SK-N-SH treated with all-trans-retinoic acid at 6 μM for 48 hours (cell line): ENCODE data around the gene DMD.

Experiments used
- ATAC-seq: fragments of 200-7000 bp; cut with Tn5 transposase; 3 replicates; pipeline ENCODE4 v1.9.1; 2020; ENCODE audit warnings: mild to moderate bottlenecking, moderate library complexity
- BACH2 ChIP-seq: fragments of 250-450 bp; sonication (Bioruptor Pico); IDR thresholded peaks from 2 replicates; pipeline ENCODE4 v1.9.0; 2021; ENCODE audit warnings: mild to moderate bottlenecking, borderline replicate concordance
- CREB5 ChIP-seq: fragments of 250-450 bp; sonication (Bioruptor Pico); IDR thresholded peaks from 2 replicates; pipeline ENCODE4 v1.5.1; 2020; ENCODE audit warnings: low read depth, mild to moderate bottlenecking, moderate library complexity
- CSDC2 ChIP-seq: fragments of 250-450 bp; sonication (Bioruptor Pico); IDR thresholded peaks from 2 replicates; pipeline ENCODE4 v1.5.0; 2020; ENCODE audit warnings: mild to moderate bottlenecking, moderate library complexity
- ESRRG ChIP-seq: fragments of 250-450 bp; sonication (Bioruptor Pico); IDR thresholded peaks from 2 replicates; pipeline ENCODE4 v1.6.1; 2021; ENCODE audit warnings: mild to moderate bottlenecking
- GLIS3 ChIP-seq: fragments of 250-450 bp; sonication (Bioruptor Pico); IDR thresholded peaks from 2 replicates; pipeline ENCODE4 v1.5.0; 2020; ENCODE audit warnings: mild to moderate bottlenecking, moderate library complexity
- ISL1 ChIP-seq: fragments of 250-450 bp; sonication (Bioruptor Pico); IDR thresholded peaks from 2 replicates; pipeline ENCODE4 v2.1.2; 2022; ENCODE audit warnings: mild to moderate bottlenecking, moderate library complexity
- OSR1 ChIP-seq: fragments of 250-450 bp; sonication (Bioruptor Pico); IDR thresholded peaks from 2 replicates; pipeline ENCODE4 v1.8.0; 2022; ENCODE audit warnings: moderate library complexity, mild to moderate bottlenecking, inconsistent platforms
- PPARA ChIP-seq: fragments of 250-450 bp; sonication (Bioruptor Pico); IDR thresholded peaks from 2 replicates; pipeline ENCODE4 v1.5.0; 2020; ENCODE audit warnings: mild to moderate bottlenecking, borderline replicate concordance
- RARB ChIP-seq: fragments of 250-450 bp; sonication (Bioruptor Pico); IDR thresholded peaks from 2 replicates; pipeline ENCODE4 v1.8.0; 2021; ENCODE audit warnings: mild to moderate bottlenecking, moderate library complexity
- SNAI2 ChIP-seq: fragments of 250-450 bp; sonication (Bioruptor Pico); IDR thresholded peaks from 2 replicates; pipeline ENCODE4 v1.5.0; 2020; ENCODE audit warnings: mild to moderate bottlenecking, moderate library complexity
- TCF4 ChIP-seq: fragments of 250-450 bp; sonication (Bioruptor Pico); IDR thresholded peaks from 2 replicates; pipeline ENCODE4 v1.8.0; 2021; ENCODE audit warnings: mild to moderate bottlenecking, moderate library complexity, borderline replicate concordance
- ZC3H10 ChIP-seq: fragments of 250-450 bp; sonication (Bioruptor Pico); IDR thresholded peaks from 2 replicates; pipeline ENCODE4 v1.5.1; 2021; ENCODE audit warnings: mild to moderate bottlenecking, moderate library complexity
- ZFP30 ChIP-seq: fragments of 450-650 bp; formaldehyde crosslinking; IDR thresholded peaks from 2 replicates; pipeline ENCODE4 v1.5.0; 2022; ENCODE audit warnings: mild to moderate bottlenecking, moderate library complexity
- ZNF565 ChIP-seq: fragments of 450-650 bp; formaldehyde crosslinking; conservative IDR thresholded peaks from 2 replicates; pipeline ENCODE4 v1.5.0; 2020; ENCODE audit warnings: low read depth, mild to moderate bottlenecking, moderate library complexity
- ZNF70 ChIP-seq: fragments of 450-650 bp; formaldehyde crosslinking; IDR thresholded peaks from 2 replicates; pipeline ENCODE4 v1.5.0; 2020; ENCODE audit warnings: mild to moderate bottlenecking, moderate library complexity
- ZNF8 ChIP-seq: fragments of 450-650 bp; formaldehyde crosslinking; IDR thresholded peaks from 2 replicates; pipeline ENCODE4 v1.5.0; 2020; ENCODE audit warnings: mild to moderate bottlenecking, moderate library complexity
- TF ChIP-seq, protein P1 (sequence below): fragments of 250-450 bp; sonication (Bioruptor Pico); IDR thresholded peaks from 2 replicates; pipeline ENCODE4 v1.8.0; 2020; ENCODE audit warnings: mild to moderate bottlenecking, moderate library complexity, borderline replicate concordance
- TF ChIP-seq, protein P2 (sequence below): fragments of 250-450 bp; sonication (Bioruptor Pico); IDR thresholded peaks from 2 replicates; pipeline ENCODE4 v1.8.0; 2021; ENCODE audit warnings: low read depth, mild to moderate bottlenecking, moderate library complexity, borderline replicate concordance
- TF ChIP-seq, protein P3 (sequence below): fragments of 250-450 bp; sonication (Bioruptor Pico); IDR thresholded peaks from 2 replicates; pipeline ENCODE4 v1.5.1; 2021; ENCODE audit warnings: mild to moderate bottlenecking, moderate library complexity
- TF ChIP-seq, protein P4 (sequence below): fragments of 250-450 bp; sonication (Bioruptor Pico); IDR thresholded peaks from 2 replicates; pipeline ENCODE4 v1.5.0; 2020; ENCODE audit warnings: mild to moderate bottlenecking, moderate library complexity

Gene DMD

DNA sequence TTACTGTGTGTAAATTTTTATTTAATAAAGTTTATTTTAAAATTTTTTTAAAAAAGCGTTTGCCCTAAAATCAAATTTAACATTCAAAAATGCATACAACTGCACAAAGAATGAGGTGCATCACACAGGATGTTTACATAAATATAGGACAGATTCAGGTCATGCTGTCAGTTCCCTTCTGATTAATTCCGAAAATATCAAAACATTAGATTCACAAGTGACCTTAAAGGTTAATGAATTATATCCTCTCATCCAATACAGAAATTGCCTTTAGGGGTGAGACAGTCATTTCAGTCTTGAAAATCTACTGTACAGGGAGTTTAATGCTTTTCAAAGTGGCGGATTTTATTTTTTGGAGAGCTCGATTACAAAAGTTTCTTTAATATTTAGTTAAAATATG is 1930.8 kb downstream of the DMD start (continued):
- TF ChIP-seq, protein P1, sequence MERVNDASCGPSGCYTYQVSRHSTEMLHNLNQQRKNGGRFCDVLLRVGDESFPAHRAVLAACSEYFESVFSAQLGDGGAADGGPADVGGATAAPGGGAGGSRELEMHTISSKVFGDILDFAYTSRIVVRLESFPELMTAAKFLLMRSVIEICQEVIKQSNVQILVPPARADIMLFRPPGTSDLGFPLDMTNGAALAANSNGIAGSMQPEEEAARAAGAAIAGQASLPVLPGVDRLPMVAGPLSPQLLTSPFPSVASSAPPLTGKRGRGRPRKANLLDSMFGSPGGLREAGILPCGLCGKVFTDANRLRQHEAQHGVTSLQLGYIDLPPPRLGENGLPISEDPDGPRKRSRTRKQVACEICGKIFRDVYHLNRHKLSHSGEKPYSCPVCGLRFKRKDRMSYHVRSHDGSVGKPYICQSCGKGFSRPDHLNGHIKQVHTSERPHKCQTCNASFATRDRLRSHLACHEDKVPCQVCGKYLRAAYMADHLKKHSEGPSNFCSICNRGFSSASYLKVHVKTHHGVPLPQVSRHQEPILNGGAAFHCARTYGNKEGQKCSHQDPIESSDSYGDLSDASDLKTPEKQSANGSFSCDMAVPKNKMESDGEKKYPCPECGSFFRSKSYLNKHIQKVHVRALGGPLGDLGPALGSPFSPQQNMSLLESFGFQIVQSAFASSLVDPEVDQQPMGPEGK (CRISPR knock-in tag): no peak
- no peak for TF ChIP-seq ZC3H10 (CRISPR knock-in tag)
- TF ChIP-seq BACH2: no peak

DNA sequence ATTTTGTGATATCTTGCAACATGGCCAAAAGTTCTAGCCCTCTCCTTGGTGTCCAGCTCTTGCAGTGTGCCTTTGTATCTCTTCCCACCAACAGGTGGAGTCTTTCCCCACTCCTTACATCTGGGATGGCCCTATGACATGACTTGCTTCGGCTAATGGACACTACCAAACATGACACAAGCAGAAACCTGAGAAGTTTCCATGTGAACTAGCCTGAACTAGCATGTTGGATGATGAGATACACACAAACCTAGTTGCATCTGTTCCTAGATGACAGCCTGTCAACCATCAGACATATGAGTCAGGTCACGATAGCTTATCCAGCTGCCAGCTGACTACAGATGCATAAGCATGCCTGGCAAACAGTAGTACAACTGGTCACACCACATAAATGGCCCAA is 1932.0 kb downstream of the DMD start:
- ATAC-seq: peak; percentile 87
- TF ChIP-seq ZNF8 (CRISPR knock-in tag) (no peak), CSDC2 (CRISPR knock-in tag) (no peak), ISL1 (no peak), RARB (CRISPR knock-in tag) (no peak), ZNF565 (CRISPR knock-in tag) (no peak), ESRRG (CRISPR knock-in tag) (no peak), TCF4 (CRISPR knock-in tag) (no peak), ZFP30 (no peak), GLIS3 (CRISPR knock-in tag) (no peak), ZNF70 (CRISPR knock-in tag) (no peak), OSR1 (CRISPR knock-in tag) (no peak), BACH2 (no peak), SNAI2 (no peak), PPARA (CRISPR knock-in tag) (no peak)
- TF ChIP-seq, protein P2, sequence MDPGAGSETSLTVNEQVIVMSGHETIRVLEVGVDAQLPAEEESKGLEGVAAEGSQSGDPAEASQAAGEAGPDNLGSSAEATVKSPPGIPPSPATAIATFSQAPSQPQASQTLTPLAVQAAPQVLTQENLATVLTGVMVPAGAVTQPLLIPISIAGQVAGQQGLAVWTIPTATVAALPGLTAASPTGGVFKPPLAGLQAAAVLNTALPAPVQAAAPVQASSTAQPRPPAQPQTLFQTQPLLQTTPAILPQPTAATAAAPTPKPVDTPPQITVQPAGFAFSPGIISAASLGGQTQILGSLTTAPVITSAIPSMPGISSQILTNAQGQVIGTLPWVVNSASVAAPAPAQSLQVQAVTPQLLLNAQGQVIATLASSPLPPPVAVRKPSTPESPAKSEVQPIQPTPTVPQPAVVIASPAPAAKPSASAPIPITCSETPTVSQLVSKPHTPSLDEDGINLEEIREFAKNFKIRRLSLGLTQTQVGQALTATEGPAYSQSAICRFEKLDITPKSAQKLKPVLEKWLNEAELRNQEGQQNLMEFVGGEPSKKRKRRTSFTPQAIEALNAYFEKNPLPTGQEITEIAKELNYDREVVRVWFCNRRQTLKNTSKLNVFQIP (CRISPR knock-in tag): no peak
- TF ChIP-seq, protein P1 (CRISPR knock-in tag): no peak
- TF ChIP-seq, protein P3, sequence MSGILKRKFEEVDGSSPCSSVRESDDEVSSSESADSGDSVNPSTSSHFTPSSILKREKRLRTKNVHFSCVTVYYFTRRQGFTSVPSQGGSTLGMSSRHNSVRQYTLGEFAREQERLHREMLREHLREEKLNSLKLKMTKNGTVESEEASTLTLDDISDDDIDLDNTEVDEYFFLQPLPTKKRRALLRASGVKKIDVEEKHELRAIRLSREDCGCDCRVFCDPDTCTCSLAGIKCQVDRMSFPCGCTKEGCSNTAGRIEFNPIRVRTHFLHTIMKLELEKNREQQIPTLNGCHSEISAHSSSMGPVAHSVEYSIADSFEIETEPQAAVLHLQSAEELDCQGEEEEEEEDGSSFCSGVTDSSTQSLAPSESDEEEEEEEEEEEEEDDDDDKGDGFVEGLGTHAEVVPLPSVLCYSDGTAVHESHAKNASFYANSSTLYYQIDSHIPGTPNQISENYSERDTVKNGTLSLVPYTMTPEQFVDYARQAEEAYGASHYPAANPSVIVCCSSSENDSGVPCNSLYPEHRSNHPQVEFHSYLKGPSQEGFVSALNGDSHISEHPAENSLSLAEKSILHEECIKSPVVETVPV: no peak
- TF ChIP-seq, protein P4, sequence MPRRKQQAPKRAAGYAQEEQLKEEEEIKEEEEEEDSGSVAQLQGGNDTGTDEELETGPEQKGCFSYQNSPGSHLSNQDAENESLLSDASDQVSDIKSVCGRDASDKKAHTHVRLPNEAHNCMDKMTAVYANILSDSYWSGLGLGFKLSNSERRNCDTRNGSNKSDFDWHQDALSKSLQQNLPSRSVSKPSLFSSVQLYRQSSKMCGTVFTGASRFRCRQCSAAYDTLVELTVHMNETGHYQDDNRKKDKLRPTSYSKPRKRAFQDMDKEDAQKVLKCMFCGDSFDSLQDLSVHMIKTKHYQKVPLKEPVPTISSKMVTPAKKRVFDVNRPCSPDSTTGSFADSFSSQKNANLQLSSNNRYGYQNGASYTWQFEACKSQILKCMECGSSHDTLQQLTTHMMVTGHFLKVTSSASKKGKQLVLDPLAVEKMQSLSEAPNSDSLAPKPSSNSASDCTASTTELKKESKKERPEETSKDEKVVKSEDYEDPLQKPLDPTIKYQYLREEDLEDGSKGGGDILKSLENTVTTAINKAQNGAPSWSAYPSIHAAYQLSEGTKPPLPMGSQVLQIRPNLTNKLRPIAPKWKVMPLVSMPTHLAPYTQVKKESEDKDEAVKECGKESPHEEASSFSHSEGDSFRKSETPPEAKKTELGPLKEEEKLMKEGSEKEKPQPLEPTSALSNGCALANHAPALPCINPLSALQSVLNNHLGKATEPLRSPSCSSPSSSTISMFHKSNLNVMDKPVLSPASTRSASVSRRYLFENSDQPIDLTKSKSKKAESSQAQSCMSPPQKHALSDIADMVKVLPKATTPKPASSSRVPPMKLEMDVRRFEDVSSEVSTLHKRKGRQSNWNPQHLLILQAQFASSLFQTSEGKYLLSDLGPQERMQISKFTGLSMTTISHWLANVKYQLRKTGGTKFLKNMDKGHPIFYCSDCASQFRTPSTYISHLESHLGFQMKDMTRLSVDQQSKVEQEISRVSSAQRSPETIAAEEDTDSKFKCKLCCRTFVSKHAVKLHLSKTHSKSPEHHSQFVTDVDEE (CRISPR knock-in tag): no peak

GRCh38 chrX:31272472-31272775 is 1938.9 kb downstream of the DMD start:
- ATAC-seq: no peak
- no peak for TF ChIP-seq OSR1 (CRISPR knock-in tag)
- TF ChIP-seq, protein P4 (CRISPR knock-in tag): no peak
- TF ChIP-seq ZC3H10 (CRISPR knock-in tag): no peak
- TF ChIP-seq, protein P2 (CRISPR knock-in tag): no peak
- TF ChIP-seq RARB (CRISPR knock-in tag): no peak
- no peak for TF ChIP-seq BACH2
- TF ChIP-seq CREB5 (CRISPR knock-in tag): no peak
- TF ChIP-seq, protein P3: no peak
- no peak for TF ChIP-seq PPARA (CRISPR knock-in tag)
- no peak for TF ChIP-seq ISL1
- TF ChIP-seq ZFP30: no peak
- TF ChIP-seq ZNF8 (CRISPR knock-in tag): no peak
- TF ChIP-seq ESRRG (CRISPR knock-in tag): no peak
